HG03378 (cell line): ENCODE results near the gene TK2.

Experiments
- ATAC-seq: cut with Tn5 transposase; IDR thresholded peaks from one replicate; pipeline ENCODE4 v1.9.1; 2021; ENCODE audit warnings: mild to moderate bottlenecking, moderate library complexity; ENCODE audit not compliant: unreplicated experiment

TK2 gene

DNA sequence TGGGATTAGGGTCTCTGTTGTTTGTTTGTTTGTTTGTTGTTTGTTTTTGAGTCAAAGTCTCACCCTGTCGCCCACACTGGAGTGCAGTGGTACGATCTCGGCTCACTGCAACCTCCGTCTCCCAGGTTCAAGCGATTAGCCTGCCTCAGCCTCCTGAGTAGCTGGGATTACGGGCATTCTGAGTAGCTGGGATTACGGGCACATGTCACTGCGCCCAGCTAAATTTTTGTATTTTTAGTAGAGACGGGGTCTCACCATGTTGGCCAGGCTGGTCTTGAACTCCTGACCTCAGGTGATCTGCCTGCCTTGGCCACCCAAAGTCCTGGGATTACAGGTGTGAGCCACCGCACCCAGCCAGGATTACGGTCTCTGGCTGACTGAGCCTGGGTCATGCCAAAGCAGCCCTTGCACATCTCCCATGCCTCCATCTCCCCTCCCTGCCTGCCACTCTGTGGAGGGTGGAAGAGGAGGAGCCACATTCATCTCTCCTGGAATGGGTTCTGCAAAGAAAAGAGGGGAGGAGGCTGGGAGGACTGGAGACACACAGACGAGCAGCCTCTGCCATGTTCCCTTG, 63.6 kb downstream of the TK2 start:
- no peak for ATAC-seq

DNA sequence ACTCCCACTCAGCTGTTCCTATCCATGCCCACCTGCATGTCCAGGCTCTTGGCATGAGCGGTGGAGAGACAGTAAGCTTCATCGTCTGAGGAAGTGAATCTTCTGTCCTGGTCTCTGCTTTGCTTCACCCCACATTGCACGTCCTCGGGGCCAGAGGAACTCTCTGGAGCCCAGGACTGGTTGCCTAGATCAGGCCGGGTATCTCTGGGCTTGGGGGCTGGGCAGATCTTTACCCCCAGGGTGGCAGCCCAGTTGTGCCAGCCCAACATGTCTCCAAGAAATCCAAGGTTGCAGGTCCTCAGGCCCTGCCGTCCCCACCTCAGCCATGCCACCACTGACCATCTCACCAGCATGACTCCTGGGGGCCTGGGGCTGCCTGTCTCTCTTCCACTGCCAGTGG, 64.5 kb downstream of the TK2 start:
- no peak for ATAC-seq

DNA sequence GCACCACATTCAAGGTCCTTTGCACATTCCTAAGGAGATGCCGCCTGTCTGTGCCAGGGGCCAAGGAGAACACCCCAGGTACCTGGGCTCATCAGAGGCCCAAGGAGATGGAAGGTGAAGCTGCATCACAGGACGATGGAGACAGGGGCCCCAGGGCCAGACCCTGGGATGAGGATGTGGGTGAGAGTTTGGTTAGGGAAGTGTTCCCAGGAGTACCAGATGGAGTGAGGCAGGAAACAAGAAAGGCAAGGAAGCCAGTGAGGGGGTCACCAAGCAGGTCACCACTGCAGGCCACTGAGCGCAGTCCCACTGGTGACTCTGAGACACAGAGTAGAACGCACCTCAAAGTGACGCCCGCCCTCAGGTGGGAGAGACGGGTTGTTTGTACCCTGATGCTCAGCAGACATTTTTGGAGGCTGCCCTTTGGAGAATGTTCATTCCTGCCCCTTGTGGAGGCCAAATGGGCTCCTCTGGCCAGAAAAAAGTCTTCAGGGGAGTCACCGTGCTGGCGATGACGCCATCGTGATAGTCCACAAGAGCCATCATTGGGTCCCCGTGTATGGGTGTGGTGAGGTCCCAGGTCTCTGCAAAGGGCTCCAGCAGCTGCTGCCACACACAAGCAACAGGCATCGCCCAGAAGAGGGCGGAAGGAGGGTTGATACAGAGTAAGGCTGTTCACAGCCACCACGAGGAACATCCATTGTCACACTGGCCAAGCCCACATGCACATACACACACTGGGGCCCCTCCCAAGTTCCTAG, 65.3 kb downstream of the TK2 start:
- no peak for ATAC-seq

DNA sequence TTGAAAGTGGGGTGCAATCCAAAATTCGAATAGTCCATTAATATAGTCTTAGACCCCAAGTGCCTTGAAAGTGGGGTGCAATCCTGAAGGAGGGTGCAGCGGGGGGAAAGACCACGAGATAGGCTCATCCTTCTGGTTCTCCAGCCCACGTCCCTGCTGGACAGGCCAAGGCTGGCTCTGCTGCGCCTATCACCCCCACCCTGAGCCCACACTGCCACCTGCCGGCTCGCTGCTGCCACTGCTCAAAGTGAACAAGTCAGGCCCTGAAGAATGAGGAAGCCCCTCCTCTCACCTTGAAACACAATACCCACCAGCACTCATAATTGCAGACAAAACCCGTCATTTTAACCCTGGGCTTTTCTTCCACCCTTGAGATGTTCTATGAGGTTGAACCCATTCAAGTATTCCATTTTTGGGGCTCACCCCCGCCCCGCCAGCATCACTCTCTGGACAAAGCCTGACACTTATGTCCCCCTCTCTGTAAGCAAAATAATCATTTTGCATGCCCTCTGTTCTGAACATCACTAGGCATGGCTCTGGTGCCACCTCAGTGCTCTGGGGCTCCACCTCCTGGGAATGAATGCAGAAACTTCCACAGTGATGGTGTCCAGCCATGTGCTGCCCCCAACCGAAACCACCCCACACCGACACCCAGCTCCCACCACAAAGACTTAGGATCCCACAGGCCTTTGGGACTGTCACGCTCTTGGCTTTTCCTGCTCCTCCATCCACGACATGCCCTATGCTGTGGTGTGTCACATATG, 66.1 kb downstream of the TK2 start:
- ATAC-seq, result peak; percentile 60

DNA sequence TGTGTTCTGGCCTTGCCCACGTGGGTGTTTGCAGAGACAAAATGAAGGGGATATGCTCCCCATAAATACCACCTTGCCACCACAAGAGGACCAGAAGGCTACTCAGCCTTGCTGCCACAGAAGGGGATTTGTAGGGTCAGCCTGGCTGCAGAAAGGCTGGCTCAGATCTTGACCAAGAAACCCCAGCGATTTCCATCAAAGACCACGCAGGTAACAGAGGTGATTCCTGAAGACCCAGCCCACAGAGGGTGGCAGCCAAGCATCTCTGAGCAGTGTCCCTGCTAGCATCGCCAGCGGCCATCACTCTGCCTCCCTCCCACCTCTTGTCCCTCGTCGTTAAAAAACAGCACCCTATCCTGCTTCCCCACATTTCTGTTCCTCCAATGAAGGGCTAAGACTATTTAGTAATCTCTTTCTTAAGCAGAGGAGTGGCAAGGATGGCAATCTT, 68.0 kb downstream of the TK2 start:
- no peak for ATAC-seq

DNA sequence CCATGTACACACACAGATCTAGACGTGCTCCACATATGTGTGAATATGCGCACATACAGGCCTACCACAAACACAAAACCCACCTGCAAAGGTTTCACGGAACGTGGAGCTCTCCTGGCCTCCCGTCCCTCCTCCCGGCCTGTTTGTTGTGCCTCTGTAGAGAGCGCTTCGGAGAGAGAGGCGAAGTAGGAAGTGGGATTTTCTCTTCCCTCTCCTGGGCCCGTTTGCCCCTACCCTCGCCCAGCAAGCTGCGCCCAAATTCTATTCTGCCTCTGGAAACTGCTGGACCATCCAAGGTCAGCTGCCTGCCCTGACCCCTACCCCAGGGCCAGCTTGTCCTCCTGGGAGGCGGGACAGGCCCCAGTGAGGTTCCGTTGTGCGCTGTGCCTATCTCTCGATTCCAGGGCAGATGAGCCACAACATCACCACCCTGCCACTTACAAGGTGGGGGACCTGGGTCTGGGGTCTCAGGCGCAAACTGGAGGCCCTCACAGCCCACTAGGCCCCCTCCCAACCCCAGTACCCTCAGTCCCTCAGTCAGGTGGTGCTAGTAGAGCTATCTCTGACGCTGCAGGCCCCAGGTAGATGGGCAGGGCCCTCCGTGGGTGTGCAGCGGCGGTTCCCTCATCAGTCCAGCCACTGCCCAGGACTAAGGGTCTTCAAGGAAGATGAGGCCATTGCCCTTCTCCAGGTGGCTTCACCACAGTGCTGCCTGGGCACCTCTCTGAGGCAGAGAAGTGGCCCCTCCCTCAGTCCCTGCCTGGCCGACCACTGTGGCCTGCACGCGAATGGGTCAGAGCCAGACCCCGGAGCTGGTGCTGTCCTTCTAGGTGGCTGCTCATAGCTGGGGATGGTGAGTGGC, 68.6 kb downstream of the TK2 start:
- ATAC-seq, result no peak

DNA sequence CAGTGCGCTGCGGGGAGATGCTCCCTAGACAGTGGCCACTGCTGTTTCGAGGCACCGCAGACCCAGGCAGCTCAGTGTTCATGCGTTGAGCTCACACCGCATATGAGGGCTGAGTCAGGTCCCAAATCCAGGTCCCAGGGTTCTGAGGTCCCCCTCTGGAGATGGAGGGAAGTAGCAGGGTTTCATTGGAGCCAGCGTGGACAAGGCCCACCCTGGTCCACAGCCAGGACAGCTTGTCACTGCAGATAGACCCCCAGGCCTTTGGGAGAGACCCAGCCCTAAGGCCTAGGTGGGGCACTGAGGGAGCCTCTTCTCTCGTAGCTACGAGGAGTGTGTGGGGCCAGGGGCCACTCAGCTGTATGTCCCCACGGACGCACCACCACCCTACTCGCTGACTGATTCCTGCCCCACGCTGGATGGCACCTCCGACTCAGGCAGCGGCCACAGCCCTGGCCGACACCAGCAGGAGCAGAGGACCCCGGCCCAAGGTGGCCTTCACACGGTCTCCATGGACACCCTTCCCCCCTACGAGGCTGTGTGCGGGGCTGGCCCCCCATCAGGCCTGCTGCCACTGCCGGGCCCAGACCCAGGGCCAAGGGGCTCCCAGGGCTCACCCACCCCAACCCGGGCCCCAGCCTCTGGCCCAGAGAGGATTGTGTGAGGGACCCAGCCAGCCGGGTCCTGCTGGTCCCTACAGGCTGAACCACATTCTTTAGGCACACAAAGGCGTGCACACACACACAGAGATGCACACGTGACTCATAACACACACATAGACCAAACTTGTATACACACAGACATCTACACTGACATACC, 69.4 kb downstream of the TK2 start:
- ATAC-seq, result no peak

DNA sequence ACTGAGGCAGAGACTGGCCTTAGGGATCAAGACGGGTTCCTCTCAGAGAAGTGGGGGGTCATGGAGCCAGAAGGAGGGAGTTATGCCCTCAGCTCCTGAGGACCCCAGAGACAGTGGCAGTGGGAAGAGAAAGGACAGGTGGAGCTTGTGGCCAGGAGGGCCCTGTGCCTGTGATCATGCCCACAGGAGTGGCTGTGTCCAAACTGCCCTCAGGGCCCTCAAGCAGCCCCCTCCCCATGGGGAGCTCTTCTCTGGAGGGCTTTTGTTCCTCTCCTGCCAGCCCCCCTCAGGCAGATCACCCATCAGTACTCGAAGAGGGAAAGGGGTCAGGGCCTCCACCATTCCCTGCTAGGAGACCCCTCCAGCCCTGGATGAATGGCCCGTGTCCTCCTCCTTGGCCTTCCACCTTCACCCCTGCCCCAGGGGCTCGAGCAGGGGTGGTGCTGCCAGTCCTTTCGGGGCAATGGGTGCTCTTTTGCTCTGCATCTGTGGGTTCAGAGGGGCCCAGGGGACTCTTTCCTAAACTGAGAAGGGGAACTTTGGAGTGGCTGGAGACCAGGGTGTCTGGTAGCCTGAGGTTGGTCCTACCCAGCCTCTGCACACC, 70.2 kb downstream of the TK2 start:
- ATAC-seq, result no peak

DNA sequence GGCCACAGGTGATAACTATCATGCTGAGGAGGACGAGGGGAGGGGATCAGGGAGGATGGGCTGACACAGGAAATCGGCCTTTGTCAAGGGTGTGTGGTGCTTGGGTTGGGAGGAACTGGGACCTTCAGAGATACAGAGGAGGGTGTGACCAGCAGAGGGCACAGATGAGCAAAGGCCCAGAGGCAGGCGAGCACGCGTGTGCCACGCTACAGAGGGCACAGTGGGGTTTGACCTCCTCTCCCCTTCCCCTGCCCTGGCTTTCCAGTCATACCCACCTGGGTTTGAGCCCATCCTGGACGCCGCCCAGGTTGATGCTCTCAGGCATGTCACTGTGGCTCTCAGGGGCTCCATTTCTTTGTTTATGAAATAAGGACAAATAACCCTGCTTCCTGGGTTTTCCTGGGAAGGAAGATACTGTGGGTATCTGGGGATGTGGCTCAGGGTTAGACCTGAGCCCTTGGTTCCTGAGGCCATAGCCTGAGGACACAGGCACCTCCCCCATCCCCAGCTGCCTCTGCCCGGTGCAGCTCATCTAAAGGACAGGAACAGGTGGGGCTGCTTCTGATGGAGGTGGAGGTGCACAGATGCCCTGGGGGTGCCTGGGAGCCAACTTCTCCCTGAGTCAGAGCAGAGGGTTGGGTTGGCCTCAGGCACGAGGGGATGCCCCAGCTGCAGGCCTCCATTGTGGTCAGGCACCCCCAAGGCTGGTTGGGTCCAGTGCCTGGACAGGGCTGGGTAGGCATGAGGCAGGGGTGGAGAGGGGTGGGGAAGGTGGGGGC, 71.0 kb downstream of the TK2 start:
- peak; percentile 69 for ATAC-seq

DNA sequence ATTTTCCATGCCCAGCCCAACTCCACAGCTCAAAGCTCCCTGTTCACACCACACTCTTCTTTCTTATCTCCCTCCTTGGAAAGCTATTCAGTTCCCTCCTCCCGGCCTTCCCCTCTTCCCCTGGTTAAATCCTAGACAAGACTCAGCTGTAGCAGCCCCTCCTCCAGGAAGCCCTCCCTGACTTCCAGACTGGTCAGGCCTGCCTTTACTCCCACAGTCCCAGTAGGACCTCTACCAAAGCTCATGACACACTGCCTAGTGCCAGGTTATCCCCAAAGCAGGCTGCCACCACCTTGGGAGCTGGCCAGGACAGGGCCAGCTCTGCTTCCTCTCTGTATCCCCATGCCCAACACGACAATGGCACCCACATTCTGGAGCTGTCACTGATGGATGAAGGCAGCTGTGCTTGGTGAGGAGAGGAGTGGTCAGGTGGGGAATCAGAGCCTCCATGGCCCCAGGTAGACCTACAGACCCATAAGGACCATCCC, 72.8 kb downstream of the TK2 start:
- no peak for ATAC-seq

DNA sequence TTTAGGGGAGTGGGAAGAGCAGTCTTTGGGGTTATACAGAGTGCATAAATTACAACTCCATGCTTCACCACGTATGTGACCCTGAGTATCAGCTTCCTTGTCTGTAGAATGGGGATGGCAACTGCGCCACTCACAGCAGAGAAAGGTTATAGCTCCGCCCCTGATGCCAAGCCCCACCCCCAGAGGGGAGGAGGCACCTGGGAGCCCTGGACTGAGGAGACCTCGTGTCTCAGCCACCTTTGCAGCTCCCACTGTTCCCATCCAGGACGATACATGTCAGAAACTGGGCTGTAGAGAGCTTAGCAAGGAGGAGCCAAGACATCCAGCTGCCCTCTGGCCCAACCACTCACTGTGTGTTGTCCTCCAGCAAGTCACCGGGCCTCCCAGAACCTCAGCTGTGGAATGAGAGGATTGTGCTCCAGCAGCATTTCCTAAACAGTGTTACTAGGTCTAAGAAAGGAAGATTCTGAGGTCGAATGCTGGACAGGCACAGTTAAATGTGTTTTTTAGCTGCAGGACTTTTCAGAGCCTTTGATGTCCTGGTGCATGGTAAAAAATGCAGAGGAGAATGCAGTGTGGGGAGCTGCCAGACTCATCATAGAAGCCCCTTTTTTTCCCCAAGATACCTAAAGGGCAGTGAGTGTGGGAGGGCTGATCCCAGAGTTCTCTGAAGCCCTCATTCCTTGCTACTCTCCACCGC, 73.4 kb downstream of the TK2 start:
- no peak for ATAC-seq

DNA sequence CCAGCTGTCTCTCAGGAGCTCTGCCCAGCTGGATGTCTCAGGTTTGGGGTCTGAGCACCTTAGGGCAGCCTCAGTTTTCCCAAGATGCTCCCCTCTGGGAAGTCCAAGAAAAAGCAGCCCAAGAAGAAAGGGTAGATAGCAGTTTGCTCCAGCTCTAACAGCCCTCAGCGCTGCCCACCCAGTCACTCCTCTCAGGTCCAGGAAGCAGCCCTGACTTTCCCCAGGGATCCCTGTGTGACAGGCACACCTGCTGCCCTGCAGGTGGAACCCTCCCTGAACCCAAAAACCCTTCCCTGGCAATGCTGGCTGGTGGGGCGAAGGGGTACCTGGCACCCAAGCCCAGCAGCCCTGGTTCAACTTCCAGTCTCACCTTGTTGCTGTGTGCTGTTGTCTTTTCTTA, 74.7 kb downstream of the TK2 start:
- ATAC-seq, result no peak

DNA sequence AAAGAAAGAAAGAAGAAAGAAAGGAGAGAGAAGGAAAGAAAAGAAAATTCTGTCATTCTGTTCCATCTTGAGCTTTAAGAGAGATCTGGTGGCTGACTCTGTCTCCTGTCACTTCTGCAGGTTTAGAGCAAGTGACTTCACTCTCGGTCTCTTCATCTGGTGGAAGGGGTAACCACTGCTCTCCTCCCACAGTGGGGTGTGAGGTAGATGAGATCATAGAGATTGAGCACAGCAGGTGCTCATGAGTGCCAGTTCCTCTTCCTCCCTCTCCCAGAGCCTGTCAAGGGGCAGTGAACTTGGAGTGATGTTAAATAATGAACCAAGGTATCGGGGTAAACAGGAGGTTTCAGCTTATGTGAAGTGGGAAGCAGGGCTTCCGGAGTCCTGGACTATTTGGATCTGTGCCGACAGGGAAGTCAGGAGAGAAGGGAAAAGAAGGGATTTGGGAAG, 75.1 kb downstream of the TK2 start:
- peak; percentile 91 for ATAC-seq

DNA sequence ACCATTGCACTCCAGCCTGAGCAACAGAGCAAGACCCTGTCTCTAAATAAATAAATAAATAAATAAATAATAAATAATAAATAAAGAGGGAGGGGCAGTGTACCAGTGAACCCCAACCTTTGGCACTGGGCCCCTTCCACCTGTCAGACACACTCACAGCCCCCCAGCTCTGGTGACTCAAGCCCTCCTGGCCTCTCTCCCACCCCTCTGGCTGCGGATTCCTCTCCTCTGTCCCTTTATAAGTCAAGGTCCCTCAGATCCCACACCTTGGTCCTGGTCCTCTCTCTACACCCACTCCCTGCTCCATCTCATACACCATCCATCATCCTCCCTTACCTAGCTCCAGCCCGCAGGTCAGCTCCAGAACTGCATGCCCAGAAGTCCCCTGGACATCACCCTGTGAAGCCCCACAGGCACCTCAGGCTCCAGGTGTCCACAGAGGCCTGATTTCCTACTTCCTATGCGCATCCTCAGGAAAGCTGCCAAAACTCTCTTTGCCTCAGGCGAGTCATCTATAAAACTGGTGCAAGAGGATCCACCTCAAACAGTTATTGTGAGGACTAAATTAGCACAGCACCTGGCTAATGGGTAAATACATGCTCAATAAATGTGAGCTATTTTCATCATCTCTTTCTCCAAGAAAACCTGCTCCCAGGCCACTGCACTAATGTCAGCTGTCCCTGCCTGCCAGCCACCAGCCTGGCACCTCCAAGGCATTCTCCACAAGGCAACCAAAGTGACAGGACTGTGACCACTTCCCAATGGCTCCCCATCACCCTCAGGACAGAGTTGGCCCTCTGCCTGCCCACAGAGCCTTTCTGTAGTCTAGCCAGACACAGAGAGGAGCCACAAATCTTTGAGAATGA, 76.0 kb downstream of the TK2 start:
- no peak for ATAC-seq

DNA sequence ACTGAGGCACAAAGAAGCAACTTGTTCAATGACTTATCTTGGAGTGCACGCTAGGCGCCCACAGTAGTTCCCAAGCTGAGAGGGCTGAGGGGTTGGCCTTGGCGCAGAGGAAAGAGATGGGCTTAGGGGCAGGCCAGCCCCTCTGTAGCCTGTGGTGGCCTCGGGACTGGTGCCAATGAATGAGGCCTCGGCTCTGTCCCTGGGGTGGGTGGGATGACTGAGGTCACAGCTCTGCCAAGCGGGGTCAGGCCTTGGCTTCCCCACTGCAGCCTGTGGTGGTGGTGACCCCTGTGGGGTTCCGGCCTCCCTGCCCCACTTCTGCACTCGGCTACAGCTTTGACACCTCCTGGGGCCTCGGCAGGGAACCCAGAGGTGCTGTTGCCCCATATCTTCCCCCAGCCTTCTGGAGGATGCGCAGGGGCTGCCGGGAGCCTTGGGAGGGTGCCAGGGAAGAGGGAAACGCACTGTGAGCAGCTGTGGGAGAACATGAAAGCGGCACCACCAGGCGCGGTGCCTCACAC, 76.8 kb downstream of the TK2 start:
- ATAC-seq, result no peak

DNA sequence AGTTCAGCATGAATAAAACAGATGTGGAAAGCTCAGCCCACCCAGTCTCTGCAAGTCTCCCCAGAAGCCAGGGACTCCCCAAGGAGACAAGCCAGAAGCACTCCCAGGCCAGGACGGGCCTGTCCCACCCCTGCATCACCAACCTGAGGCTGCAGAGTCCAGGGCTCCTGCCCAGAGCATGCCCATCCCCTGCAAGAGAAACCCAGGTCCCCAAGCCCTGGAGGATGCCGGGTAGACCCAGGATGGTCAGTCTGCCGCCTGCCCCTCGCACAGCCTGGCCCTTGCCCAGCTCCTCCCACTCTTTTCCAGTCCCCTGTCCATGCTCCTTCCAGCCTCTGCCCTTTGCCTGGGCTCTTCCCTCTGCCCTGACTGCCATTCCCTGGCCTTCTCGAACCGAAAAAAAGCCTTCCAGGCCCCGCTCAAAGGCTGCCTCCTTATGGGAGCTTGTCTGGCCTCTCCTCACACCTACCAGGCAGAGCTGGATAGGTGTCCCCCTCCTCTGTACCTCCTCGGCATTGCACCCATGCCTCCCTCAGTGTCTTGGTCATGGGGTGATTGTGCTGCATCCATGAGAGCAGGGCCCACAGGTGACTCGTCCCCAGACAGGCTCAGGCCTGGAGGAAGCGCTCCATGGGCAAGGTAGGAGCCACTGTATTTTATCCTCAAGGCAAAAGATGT, 78.1 kb downstream of the TK2 start:
- ATAC-seq, result no peak
